ENCODE data around the gene VPS26A.

DNA sequence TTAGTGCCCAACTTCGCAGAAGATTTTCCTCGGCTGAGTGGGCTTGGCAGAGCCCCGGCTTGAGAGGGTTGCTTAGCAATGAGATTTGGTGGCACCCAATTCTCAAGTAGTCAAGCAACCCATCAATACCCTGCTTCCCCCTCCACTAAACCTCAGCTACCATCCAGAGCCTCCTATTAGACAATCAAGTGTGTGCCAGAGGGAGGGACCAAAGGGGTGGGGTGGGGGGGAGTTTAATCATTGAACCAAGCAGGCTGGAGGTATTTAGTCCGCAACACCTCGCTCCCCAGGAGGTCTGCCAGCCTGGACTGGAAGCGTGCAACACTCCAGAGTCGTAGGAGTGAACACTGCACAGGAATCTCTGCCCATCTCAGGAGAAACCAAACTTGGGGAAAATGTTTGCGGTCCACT, 96.1 kb downstream of the VPS26A start, which contains the start of gene HKDC1:
- no peak for TF ChIP-seq EZH2phosphoT487 (IDR thresholded peaks at IDR 0.05; ENCODE audit: low read depth, severe bottlenecking, unreplicated experiment)
- TF ChIP-seq, protein P1, sequence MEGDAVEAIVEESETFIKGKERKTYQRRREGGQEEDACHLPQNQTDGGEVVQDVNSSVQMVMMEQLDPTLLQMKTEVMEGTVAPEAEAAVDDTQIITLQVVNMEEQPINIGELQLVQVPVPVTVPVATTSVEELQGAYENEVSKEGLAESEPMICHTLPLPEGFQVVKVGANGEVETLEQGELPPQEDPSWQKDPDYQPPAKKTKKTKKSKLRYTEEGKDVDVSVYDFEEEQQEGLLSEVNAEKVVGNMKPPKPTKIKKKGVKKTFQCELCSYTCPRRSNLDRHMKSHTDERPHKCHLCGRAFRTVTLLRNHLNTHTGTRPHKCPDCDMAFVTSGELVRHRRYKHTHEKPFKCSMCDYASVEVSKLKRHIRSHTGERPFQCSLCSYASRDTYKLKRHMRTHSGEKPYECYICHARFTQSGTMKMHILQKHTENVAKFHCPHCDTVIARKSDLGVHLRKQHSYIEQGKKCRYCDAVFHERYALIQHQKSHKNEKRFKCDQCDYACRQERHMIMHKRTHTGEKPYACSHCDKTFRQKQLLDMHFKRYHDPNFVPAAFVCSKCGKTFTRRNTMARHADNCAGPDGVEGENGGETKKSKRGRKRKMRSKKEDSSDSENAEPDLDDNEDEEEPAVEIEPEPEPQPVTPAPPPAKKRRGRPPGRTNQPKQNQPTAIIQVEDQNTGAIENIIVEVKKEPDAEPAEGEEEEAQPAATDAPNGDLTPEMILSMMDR (IDR thresholded peaks at IDR 0.05; ENCODE audit: poor library complexity) = no peak

All from hepatocyte (in vitro differentiated cells).